Neural cell (in vitro differentiated cells): ENCODE measurements around the gene GDI2. TPM values are rescaled to one million over a fixed set of nuclear protein-coding genes. Genes with fewer than 3 reads are reported as not detected.

Source experiments
- H2AFZ ChIP-seq: fragments of 200-600, 300-800 bp; sonication (generic), shearing (Covaris generic); 2 replicates; pipeline ENCODE4 v1.6.0; 2014; ENCODE audit warnings: low read depth, mild to moderate bottlenecking, antibody characterized with exemption, low read length, moderate library complexity
- H3F3A ChIP-seq: fragments of 200-600 bp; shearing (Covaris generic); 2 replicates; pipeline ENCODE4 v1.6.1; 2016; ENCODE audit warnings: mild to moderate bottlenecking, moderate library complexity, mixed read lengths, antibody characterized with exemption, low read length; ENCODE audit not compliant: insufficient read depth, poor library complexity, severe bottlenecking
- H3K27ac ChIP-seq: fragments of 200-600, 300-800 bp; sonication (generic), shearing (Covaris generic); 2 replicates; pipeline ENCODE4 v1.5.1; 2014; ENCODE audit warnings: mild to moderate bottlenecking, low read length, moderate library complexity
- H3K27me3 ChIP-seq: fragments of 300-800, 200-600 bp; sonication (generic), shearing (Covaris generic); 2 replicates; pipeline ENCODE4 v1.6.0; 2014; ENCODE audit warnings: mild to moderate bottlenecking, low read depth, low read length, moderate library complexity; ENCODE audit not compliant: insufficient read depth
- H3K36me3 ChIP-seq: fragments of 300-800, 200-600 bp; sonication (generic), shearing (Covaris generic); 2 replicates; pipeline ENCODE4 v1.5.1; 2014; ENCODE audit warnings: mild to moderate bottlenecking, antibody characterized with exemption, low read length, moderate library complexity; ENCODE audit not compliant: insufficient read depth
- H3K4me2 ChIP-seq: fragments of 300-800, 200-600 bp; sonication (generic), shearing (Covaris generic); 2 replicates; pipeline ENCODE4 v1.6.0; 2014; ENCODE audit warnings: mild to moderate bottlenecking, low read length
- H3K4me3 ChIP-seq: fragments of 300-800, 200-600 bp; sonication (generic), shearing (Covaris generic); 2 replicates; pipeline ENCODE4 v1.5.1; 2014; ENCODE audit warnings: mild to moderate bottlenecking, low read length, moderate library complexity
- H3K79me2 ChIP-seq: fragments of 200-600 bp; shearing (Covaris generic); replicated peaks from 2 replicates; pipeline ENCODE4 v1.6.0; 2014; ENCODE audit warnings: mild to moderate bottlenecking, low read length, moderate library complexity; ENCODE audit not compliant: insufficient read depth
- H3K9ac ChIP-seq: fragments of 300-800, 200-600 bp; sonication (generic), shearing (Covaris generic); 2 replicates; pipeline ENCODE4 v1.6.1; 2016; ENCODE audit warnings: mild to moderate bottlenecking, low read length, mixed read lengths
- H3K9me2 ChIP-seq: fragments of 200-600 bp; shearing (Covaris generic); 2 replicates; pipeline ENCODE4 v1.6.1; 2016; ENCODE audit warnings: mild to moderate bottlenecking, low read length, mixed read lengths; ENCODE audit not compliant: insufficient read depth
- H3K9me3 ChIP-seq: fragments of 200-600, 300-800 bp; sonication (generic), shearing (Covaris generic); 2 replicates; pipeline ENCODE4 v1.6.1; 2016; ENCODE audit warnings: mild to moderate bottlenecking, mixed run types, low read length, moderate library complexity, mixed read lengths
- H4K20me1 ChIP-seq: fragments of 200-600 bp; shearing (Covaris generic); 2 replicates; pipeline ENCODE4 v1.6.1; 2016; ENCODE audit warnings: mild to moderate bottlenecking, mixed run types; ENCODE audit not compliant: insufficient read depth
- CTCF ChIP-seq: fragments of 450-650 bp; IDR thresholded peaks from 2 replicates; pipeline ENCODE4 v1.5.1; 2014; ENCODE audit warnings: antibody characterized with exemption, mild to moderate bottlenecking, moderate library complexity; ENCODE audit not compliant: poor library complexity, severe bottlenecking
- EP300 ChIP-seq: fragments of 450-650 bp; conservative IDR thresholded peaks from 2 replicates; pipeline ENCODE4 v1.6.1; 2014; ENCODE audit warnings: antibody characterized with exemption, mild to moderate bottlenecking, moderate library complexity; ENCODE audit not compliant: poor library complexity, severe bottlenecking
- EZH2 ChIP-seq: fragments of 200-600, 300-800 bp; shearing (Covaris generic), sonication (generic); IDR thresholded peaks from 2 replicates; pipeline ENCODE4 v1.6.1; 2014; ENCODE audit warnings: antibody characterized with exemption, low read length, borderline replicate concordance, mild to moderate bottlenecking; ENCODE audit not compliant: insufficient read depth, poor library complexity, severe bottlenecking
- MXI1 ChIP-seq: fragments of 450-650 bp; conservative IDR thresholded peaks from 2 replicates; pipeline ENCODE4 v1.6.1; 2014; ENCODE audit warnings: antibody characterized with exemption, mild to moderate bottlenecking; ENCODE audit not compliant: poor library complexity, severe bottlenecking
- POLR2AphosphoS5 ChIP-seq: IDR thresholded peaks from 2 replicates; pipeline ENCODE4 v1.6.1; 2012
- RAD21 ChIP-seq: fragments of 450-650 bp; conservative IDR thresholded peaks from 2 replicates; pipeline ENCODE4 v1.6.1; 2014; ENCODE audit warnings: antibody characterized with exemption, mild to moderate bottlenecking, moderate library complexity
- REST ChIP-seq: IDR thresholded peaks from 2 replicates; pipeline ENCODE4 v1.6.1; 2012; ENCODE audit warnings: borderline replicate concordance
- SMC3 ChIP-seq: fragments of 450-650 bp; conservative IDR thresholded peaks from 2 replicates; pipeline ENCODE4 v1.6.1; 2014; ENCODE audit warnings: antibody characterized with exemption, mild to moderate bottlenecking, moderate library complexity; ENCODE audit not compliant: poor library complexity
- TAF1 ChIP-seq: IDR thresholded peaks from 2 replicates; pipeline ENCODE4 v1.6.1; 2012; ENCODE audit warnings: low read depth
- polyA plus RNA-seq: library from polyadenylated mRNA; depleted of rRNA; stranded (reverse); fragments of >200 nt; gene quantifications from 2 replicates; pipeline ENCODE4 v1.2.3, GENCODE V29; 2014

The GDI2 gene
- polyA plus RNA-seq, 1 donor from 2014 or later = 352 TPM

- TF ChIP-seq REST = no peak
- no peak for TF ChIP-seq EZH2
Observed at GRCh38 chr10:5835446-5836095, 22.3 kb upstream of the GDI2 start (continued).

GRCh38 chr10:5833814-5834213 lies 20.6 kb upstream of the GDI2 start:
- no peaks in the 10 kb centered on the region for H3K9me2 ChIP-seq
- H4K20me1 ChIP-seq = no peaks in the 10 kb centered on the region
- no peaks in the 10 kb centered on the region for H3K36me3 ChIP-seq
- no peak overlapping the region for H3K27ac ChIP-seq
- no peaks in the 10 kb centered on the region for H3K27me3 ChIP-seq
- no peaks in the 10 kb centered on the region for H3K9me3 ChIP-seq
- no peak overlapping the region for H3K9ac ChIP-seq
- no peak overlapping the region for H3K4me3 ChIP-seq
- H3F3A ChIP-seq = no peaks in the 10 kb centered on the region
- no peaks in the 10 kb centered on the region for H3K79me2 ChIP-seq
- TF ChIP-seq RAD21 (no peak), REST (no peak), SMC3 (no peak), MXI1 (no peak), POLR2AphosphoS5 (no peak), TAF1 (no peak), EZH2 (no peak), CTCF (no peak), EP300 (no peak)
- no peak overlapping the region for H3K4me2 ChIP-seq
- H2AFZ ChIP-seq = no peak overlapping the region
